GM19463 (cell line): ENCODE data around the gene GNL2.
"Not testable (repeated sequence)": the region's sequence is repeated elsewhere in the genome, so short reads cannot be mapped to it uniquely, and the experiment has no call there.

Experiments used
- ATAC-seq: cut with Tn5 transposase; IDR thresholded peaks from one replicate; pipeline ENCODE4 v1.9.1; 2021; ENCODE audit warnings: mild to moderate bottlenecking, moderate library complexity; ENCODE audit not compliant: unreplicated experiment

GNL2 gene

DNA sequence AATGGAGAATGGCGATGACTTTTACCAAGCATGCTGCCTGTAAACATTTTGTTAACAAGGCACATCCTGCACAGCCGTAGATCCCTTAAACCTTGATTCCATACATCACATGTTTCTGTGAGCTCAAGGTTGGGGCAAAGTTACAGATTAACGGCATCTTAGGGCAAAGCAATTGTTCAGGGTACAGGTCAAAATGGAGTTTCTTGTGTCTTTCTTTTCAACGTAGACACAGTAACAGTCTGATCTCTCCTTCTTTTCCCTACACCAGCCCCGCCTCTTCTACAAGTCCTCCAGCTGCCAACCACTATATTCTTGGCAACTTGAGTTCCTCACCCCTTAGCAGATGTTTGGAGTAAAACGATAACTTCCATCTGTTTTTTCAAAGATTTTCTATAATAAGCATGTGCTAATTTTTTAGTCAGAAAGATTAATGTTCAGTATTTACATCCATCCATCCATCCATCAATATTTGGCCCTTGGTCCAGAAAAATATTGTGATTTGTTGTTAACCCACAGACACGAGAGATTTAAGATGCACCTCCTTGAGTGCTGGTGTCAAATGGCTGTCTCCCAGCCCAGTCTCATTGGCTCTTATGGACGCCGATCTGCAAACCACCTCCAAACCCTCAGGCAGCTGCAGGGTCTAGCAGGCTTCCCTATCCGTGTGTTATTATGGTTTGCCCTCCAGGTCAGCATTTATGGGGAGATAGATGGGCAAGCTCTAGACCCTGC lies 35.2 kb downstream of the GNL2 start:
- ATAC-seq = no peak

DNA sequence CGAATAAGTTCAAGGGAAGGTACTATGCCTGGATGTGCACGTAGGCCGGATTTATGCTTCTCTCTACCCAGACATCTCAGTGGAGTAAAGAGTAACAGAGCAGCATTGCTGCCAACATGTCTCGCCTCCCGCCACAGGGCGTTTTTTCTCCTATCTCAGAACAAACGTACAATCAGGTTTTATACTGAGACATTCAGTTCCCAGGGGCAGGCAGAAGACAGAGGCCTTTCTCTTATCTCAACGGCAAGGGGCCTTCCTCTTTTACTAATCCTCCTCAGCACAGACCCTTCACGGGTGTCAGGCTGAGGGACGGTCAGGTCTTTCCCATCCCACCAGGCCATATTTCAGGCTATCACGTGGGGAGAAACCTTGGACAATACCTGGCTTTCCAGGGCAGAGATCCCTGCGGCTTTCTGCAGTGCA lies 35.8 kb downstream of the GNL2 start:
- ATAC-seq = not testable (repeated sequence)

DNA sequence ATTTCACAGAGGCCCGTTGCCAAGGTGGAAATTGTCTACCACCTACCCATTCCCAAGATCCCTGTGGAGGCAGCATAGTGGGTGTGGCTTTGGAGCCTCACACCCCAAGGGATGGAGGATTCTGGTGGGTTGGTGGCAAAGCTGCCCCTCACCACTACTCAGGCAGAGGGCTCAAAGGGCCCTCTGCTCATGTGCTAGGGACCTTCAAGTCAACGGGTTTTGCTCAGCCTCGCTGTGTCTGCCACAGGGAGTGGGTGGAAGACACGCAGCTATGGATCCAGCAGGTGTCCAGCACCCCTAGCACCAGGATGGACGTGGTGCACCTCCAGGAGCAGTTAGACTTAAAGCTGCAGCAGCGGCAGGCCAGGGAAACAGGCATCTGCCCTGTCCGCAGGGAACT lies 36.7 kb downstream of the GNL2 start:
- no peak for ATAC-seq

DNA sequence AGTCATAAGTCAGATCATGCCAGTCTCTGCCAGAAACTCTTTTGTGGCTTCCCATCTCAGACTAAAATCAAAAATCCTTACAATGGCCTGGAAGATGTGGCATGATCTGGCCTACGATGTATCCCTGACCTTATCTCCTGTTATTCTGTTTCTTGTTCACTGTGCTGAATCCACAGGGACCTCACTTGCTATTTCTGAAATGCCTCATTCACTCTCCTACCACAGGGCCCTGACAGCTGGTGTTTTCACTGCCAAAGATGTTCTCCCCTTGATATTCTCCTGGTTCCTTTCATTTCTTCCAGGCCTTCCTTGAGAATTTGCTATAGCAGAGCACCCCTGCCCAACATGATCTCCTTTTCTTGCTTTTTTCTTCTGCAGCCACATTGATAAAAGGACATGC lies 37.3 kb downstream of the GNL2 start:
- ATAC-seq = no peak

DNA sequence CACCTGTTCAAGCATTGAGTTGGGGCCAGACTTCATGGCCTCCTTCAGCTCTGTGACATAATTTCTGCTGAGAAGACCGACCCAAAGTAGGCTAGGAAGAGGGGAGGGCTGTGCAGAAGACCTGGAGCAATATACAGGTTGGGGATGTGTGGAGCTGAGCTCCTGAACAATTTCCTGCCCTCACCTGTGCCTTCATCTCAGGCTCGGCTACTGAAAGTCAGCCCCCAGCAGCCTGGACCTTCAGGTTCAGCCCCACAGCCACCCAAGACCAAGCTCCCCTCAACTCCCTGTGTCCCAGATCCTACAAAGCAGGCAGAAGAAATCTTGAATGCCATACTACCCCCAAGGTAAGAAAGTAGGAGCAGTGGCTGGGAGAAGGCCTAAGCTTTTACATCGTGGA lies 38.3 kb downstream of the GNL2 start:
- ATAC-seq = no peak

DNA sequence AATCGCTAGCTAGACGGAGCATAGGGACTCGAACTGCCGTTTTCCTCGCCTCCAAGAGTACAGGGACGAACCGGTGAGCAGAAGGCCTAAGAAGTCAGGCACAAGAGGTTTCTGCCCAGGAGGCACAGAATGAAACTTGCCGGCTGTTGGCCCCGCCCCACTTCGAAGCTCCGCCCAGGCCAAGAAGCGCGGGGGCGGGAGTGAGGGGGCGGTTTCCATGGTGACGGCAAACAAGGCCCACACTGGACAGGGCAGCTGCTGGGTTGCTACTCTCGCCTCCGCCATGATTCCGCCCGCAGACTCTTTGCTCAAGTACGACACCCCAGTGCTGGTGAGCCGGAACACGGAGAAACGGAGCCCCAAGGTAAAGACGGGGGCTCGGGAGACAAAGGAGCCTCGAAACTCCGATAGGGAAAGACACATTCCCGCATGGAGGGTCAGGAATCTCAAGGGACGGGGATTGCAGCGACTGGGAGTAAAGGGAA lies 39.0 kb downstream of the GNL2 start, which contains the start of gene DNALI1:
Gene DNALI1 (plus strand): TSS at position 229 of the 485 bp plus-strand sequence. CDS start 55 bp downstream, at position 284.
- no peak for ATAC-seq

DNA sequence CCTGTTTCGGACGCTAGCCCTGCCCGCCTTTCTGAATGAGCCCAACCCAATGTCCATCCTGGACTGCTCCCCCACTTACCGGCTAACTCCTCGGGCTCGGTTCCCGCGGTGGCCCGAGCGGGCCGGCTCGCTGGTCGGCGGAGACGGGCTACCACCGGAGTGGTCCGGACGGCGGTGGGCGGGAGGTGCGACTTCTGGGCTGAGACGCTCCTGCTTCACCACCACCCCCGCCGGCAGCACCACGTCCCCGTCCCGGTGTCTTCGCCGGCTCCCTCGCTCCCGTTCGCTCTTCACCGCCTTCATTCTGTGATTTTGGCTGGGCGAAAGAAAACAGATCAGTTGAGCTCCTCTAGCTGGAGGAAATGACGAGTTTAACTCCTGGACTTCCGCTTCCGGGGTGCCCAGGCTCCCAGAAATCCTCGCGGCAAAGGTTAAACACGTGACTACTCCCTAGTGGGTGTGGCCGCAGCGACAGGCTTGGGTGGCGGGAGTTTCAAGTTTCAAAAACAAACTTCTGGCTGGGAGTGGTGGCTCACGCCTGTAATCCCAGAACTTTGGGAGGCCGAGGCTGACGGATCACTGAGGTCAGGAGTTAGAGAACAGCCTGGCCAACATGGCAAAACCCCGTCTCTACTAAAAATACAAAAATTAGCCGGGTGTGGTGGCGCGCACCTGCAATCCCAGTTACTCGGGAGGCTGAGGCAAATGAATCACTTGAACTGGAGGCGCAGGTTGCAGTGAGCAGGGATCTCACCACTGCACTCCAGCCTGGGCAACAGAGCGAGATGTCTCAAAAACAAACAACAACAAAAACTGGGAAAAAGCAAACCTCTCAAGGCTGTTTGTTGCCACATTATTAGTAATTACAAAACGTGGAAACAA lies 41.6 kb downstream of the GNL2 start, which contains the start of gene SNIP1:
Gene SNIP1 (minus strand): TSS at position 367 of the 882 bp plus-strand sequence. CDS start 64 bp downstream, at position 303.
- peak; percentile 71 for ATAC-seq

DNA sequence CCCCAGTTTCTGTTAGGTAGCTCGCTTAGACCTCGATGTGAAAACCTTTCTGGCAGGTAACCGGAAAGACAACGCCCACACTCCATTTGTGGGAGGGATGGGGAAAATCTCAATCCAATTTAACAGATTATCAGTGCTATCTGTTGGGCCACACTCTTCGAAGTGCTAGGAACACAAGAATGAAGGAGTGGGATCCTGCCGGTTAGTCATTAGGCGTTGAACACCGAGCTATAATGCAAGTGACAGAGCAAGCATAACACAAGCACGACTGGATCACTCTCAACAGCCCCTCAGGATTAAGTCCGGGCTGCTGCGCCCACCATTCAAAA lies 42.2 kb downstream of the GNL2 start:
- ATAC-seq = no peak

DNA sequence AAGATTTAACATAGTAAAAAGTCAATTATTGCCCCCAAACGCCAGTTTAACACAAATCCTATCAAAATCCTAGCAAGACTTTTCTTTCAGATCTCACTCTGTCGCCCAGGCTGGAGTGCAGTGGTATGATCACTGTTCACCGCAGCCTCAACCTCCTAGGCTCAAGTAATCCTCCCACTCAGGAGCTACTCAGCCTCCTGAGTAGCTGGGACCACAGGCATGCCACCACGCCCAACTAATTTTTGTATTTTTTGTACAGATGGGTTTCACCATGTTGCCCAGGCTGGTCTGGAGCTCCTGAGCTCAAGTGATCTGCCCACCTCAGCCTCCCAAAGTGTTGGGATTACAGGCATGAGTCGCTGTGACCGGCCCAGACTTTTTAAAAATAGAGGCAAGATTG lies 46.4 kb downstream of the GNL2 start:
- ATAC-seq = no peak

DNA sequence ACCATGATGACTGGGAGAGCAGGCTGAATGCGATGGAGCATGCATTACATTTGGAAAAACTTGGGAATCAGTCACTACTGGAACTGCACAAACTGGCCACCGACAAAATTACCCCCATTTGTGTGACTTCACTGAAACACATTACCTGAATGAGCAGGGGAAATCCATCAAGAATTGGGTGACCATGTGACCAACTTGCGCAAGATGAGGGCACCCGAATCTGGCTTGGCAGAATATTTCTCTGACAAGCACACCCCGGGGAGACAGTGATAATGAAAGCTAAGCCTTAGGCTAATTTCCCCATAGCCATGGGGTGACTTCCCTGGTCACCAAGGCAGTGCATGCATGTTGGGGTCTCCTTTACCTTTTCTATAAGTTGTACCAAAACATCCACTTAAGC lies 50.7 kb downstream of the GNL2 start:
- ATAC-seq = no peak

DNA sequence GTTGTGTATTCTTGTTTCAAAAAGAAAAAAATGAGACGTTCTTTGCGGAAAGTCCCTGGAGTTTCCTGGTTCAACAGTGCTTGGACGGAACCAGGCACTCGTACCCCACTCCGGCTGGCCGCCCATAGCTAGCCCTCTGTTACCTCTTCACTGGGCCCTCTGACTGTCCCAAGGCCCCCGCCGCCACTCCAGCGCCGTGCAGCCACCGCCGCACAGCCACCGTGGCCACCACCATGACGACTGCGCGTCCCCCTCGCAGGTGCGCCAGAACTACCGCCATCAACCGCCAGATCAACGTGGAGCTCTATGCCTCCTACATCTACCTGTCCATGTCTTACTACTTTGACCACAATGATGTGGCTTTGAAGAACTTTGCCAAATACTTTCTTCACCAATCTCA lies 51.2 kb downstream of the GNL2 start:
- ATAC-seq = no peak

DNA sequence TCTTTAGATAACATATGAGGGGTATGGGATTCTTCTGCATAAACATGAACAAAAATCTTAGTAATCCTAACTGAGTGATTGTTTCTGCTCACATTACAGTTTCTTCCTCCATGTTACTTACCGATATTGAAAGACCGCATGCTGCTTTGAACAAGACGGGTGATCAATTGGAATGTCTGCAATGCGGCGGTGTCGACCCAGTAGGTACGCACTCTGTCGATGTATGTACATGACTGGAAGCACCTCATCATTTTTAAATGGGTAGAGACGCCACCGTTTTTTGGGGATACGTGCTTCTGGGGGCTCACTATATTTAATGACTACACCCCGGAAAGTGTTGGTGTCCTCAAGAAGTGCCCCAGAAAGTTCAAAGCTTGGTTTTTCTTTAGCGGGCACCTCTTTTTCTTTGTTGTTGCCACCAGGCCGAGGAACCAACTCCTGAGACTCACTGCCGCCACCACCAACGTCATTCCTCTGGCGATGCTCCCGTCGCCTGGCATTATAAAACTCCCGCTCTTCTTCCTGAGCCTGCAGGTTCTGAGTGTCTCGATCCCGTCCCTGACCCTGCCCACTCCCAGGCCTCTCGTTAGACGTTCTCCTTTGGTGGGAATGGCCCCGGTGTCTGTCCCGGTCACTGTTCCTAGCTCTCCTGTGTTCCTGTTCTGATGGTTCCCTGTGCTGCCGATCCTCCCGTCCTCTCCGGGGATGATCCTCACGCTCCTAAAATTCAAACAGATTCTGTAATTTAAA lies 55.5 kb downstream of the GNL2 start:
- ATAC-seq = no peak

DNA sequence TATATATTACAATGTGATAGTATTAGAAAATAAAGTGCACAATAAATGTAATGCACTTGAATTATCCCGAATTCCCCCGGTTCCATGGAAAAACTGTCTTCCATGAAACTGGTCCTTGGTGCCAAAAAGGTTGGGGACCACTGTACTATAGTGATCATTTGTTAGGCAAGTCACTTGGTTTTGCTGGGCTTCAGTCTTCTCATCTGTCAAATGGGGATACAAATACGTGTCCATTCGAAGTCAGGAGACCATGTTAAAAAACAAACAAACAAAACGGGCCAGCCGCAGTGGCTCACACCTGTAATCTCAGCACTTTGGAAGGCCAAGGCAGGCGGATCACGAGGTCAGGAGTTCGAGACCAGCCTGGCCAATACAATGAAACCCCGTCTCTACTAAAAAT lies 56.6 kb downstream of the GNL2 start:
- not testable (repeated sequence) for ATAC-seq

DNA sequence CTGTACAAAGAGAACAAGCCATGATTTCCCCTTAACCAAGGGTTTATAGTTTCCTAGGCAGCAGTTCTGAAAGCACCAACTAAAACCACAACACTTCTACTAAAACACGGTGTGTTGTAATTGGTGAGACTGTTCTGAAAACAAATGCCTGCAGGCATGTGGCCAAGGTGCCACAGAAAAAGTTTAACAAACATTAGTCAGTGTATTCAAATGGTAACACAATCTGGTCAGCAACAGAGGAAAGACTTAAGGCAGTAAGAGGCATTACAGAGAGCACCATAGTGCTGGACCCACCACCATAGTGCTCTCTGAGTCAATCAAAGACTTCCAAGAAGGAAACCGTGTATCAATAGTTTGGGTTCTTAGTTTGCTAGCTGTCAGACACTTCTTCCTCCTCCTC lies 58.4 kb downstream of the GNL2 start:
- no peak for ATAC-seq

DNA sequence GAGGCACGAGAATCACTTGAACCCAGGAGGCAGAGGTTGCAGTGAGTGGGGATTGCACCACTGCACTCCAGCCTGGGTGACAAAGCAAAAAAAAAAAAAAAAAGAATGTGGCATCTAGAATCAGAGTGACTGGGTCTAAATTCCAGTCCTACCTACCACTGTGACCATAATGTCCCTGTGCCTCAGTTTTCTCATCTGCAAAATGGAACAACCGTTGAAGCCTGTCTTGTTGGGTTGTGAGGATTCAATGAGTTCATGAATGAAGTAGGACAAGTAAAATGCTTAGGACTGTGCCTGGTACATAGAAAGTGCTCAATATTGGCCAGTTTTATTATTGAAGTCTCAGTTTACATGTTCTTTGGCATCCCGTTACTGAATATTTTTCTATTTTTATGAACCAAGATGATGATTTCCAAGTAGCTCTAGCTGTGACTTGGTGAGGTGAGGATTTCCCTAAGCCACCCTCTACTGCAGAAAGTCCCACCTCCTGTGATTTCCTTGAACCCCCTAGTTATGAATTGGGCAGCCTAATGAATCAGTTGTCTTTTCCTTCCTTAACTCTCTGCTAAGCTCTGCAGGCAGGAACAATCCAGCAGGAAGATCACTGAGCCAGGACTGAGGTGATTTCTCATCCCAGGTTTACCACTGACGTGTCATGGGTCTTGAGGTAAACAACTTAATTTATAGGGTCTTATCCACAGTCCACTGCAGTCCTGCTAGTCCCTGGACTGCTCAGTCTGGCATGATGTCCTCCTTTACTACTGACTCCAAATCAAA lies 62.2 kb downstream of the GNL2 start:
- ATAC-seq = no peak

DNA sequence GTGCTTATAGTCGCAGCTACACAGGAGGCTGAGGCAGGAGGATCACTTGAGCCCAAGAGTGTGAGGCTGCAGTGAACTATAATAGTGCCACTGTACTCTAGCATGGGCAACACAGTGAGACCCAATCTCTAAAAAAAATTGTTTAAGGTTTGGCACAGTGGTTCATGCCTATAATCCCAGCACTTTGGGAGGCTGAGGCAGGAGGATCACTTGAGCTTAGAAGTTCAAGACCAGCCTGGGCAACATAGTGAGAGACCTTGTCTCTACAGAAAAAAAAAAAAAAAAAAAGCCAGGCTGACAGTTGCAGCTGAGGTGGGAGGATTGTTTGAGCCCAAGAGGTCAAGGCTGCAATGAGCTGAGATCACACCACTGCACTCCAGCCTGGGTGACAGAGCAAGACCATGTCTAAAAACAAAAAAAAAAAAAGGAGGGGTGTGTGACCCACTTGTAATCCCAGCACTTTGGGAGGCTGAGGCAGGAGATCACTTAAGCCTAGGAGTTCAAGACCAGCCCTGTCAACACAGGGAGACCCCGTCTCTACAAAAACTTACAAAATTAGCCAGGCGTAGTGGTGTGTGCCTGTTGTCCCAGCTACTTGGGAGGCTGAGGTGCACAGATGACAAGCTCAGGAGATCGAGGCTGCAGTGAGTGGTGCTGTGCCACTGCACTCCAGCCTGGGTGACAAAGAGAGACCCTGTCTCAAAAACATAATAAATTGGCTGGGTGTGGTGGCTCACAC lies 63.1 kb downstream of the GNL2 start:
- not testable (repeated sequence) for ATAC-seq

DNA sequence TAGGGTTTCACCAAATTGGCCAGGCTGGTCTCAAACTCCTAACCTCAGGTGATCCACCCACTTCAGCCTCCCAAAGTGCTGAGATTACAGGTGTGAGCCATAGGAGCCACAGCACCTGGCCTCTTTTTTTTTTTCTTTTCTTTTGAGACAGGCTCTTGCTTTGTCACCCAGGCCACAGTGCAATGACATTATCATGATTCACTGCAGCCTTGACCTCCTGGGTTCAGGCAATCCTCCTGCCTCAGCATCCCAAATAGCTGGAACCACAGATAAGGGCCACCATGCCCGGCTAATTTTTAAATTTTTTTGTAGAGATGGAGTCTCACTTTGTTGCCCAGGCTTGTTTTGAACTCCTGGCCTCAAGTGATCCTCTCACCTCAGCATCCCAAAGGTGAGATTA lies 65.8 kb downstream of the GNL2 start:
- ATAC-seq = not testable (repeated sequence)

DNA sequence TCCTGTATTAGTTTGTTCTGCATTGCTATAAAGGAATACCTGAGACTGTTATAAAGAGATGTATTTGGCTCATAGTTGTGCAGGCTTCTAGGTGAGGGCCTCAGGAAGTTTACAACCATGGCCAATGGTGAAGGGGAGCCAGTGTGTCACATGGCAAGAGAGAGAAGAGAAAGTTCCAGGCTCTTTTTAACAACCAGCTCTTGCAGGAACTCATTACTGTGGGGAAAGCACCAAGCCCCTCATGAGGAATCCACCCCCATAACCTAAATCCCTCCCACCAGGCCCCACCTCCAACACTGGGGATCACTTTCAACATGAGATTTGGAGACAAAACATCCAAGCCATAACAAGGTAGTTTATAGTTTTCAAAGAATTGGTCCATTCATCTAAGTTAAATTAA lies 76.1 kb downstream of the GNL2 start:
- ATAC-seq = no peak

DNA sequence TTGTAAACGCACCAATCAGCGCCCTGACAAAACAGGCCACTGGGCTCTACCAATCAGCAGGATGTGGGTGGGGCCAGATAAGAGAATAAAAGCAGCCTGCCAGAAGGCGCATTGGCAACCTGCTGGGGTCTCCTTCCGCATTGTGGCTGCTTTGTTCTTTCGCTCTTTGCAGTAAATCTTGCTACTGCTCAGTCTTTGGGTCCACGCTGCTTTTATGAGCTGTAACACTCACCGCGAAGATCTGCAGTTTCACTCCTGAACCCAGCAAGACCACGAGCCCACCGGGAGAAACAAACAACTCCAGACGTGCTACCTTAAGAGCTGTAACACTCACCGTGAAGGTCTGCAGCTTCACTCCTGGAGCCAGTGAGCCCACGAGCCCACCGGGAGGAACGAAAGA lies 76.8 kb downstream of the GNL2 start:
- not testable (repeated sequence) for ATAC-seq

DNA sequence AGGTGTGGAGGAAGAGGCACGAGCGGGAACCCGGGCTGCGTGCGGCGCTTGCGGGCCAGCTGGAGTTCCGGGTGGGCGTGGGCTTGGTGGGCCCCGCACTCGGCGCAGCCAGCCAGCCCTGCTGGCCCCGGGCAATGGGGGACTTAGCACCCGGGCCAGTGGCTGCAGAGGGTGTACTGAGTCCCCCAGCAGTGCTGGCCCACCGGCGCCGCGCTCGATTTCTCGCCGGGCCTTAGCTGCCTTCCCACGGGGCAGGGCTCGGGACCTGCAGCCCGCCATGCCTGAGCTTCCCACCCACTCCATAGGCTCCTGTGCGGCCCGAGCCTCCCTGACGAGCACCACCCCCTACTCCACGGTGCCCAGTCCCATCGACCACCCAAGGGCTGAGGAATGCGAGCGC lies 77.5 kb downstream of the GNL2 start:
- not testable (repeated sequence) for ATAC-seq
